GM18520 (cell line): ENCODE results near the gene SLC15A5.

Experiments used
- ATAC-seq: cut with Tn5 transposase; IDR thresholded peaks from one replicate; pipeline ENCODE4 v1.9.1; 2021; ENCODE audit not compliant: unreplicated experiment

The SLC15A5 gene

GRCh38 chr12:16183541-16183940 is 93.9 kb downstream of the SLC15A5 start:
- no peak for ATAC-seq

- no peak for ATAC-seq
These were observed 101.6 kb downstream of the SLC15A5 start for GRCh38 chr12:16175840-16176239.

- ATAC-seq: no peak
These were observed 103.2 kb downstream of the SLC15A5 start for GRCh38 chr12:16174282-16174681.

GRCh38 chr12:16171348-16171747 is 106.1 kb downstream of the SLC15A5 start:
- ATAC-seq: no peak

- ATAC-seq: no peak
These were observed 109.4 kb downstream of the SLC15A5 start for GRCh38 chr12:16168078-16168477.

- no peak for ATAC-seq
These were observed 110.7 kb downstream of the SLC15A5 start for GRCh38 chr12:16166563-16167470.

GRCh38 chr12:16165506-16165905 is 112.0 kb downstream of the SLC15A5 start:
- no peak for ATAC-seq

GRCh38 chr12:16163901-16164300 is 113.6 kb downstream of the SLC15A5 start:
- ATAC-seq: no peak

- ATAC-seq: no peak
These were observed 114.3 kb downstream of the SLC15A5 start for GRCh38 chr12:16163146-16163545.

- ATAC-seq: no peak
These were observed 117.9 kb downstream of the SLC15A5 start for GRCh38 chr12:16159571-16159970.

- no peak for ATAC-seq
These were observed 119.4 kb downstream of the SLC15A5 start for GRCh38 chr12:16158050-16158449.

- no peak for ATAC-seq
These were observed 121.5 kb downstream of the SLC15A5 start for GRCh38 chr12:16155938-16156337.

- ATAC-seq: no peak
These were observed 122.5 kb downstream of the SLC15A5 start for GRCh38 chr12:16154990-16155389.

- no peak for ATAC-seq
These were observed 124.4 kb downstream of the SLC15A5 start for GRCh38 chr12:16152885-16153673.

- no peak for ATAC-seq
These were observed 127.2 kb downstream of the SLC15A5 start for GRCh38 chr12:16150276-16150675.

GRCh38 chr12:16148938-16149337 is 128.5 kb downstream of the SLC15A5 start:
- no peak for ATAC-seq
